PC-3 (cell line): ENCODE results near the gene SSTR4. TPM values are rescaled to one million over a fixed set of nuclear protein-coding genes. Genes with fewer than 3 reads are reported as not detected.

ENCODE experiments used
- ATAC-seq: fragments of 200-7000 bp; cut with Tn5 transposase; 2 replicates; pipeline ENCODE4 v1.9.1; 2020; ENCODE audit warnings: mild to moderate bottlenecking, moderate library complexity
- BruUV-seq: library from RNA; stranded (reverse); fragments of 400-500 nt; replicated peaks from 2 replicates; lab custom pipeline; 2021; lab: Mats Ljungman, UMichigan
- CTCF ChIA-PET: fragments of 300-600 bp; sonication (Branson Sonifier 250); formaldehyde crosslinking; loops from one replicate; lab custom pipeline; 2022; ENCODE audit warnings: antibody characterized with exemption; lab: Charles Lee
- POLR2A ChIA-PET: fragments of 300-600 bp; sonication (Branson Sonifier 250); formaldehyde crosslinking; loops from one replicate; lab custom pipeline; 2022; ENCODE audit warnings: antibody characterized with exemption; ENCODE audit not compliant: unreplicated experiment; lab: Charles Lee
- DNase-seq: peaks from one replicate; pipeline ENCODE4 v3.0.0-alpha.2; 2015
- H2AFZ ChIP-seq: fragments of 300-600 bp; sonication (generic); 2 replicates; pipeline ENCODE4 v1.6.0; 2016; ENCODE audit warnings: antibody characterized with exemption, low read length
- H3F3A ChIP-seq: fragments of 300-600 bp; sonication (generic); one replicate; pipeline ENCODE4 v1.6.0; 2017; ENCODE audit warnings: antibody characterized with exemption, low read length, control low read depth, mild to moderate bottlenecking; ENCODE audit not compliant: unreplicated experiment
- H3K27ac ChIP-seq: fragments of 300-600 bp; sonication (generic); 2 replicates; pipeline ENCODE4 v1.5.1; 2016; ENCODE audit warnings: mild to moderate bottlenecking, low read length
- H3K27me3 ChIP-seq: fragments of 300-600 bp; sonication (generic); 2 replicates; pipeline ENCODE4 v1.6.1; 2016; ENCODE audit warnings: low read length, mixed read lengths
- H3K36me3 ChIP-seq: fragments of 300-600 bp; sonication (generic); 2 replicates; pipeline ENCODE4 v1.6.1; 2016; ENCODE audit warnings: low read depth, mixed run types, low read length, mixed read lengths
- H3K4me1 ChIP-seq: fragments of 300-600 bp; sonication (generic); 2 replicates; pipeline ENCODE4 v1.5.1; 2016; ENCODE audit warnings: low read length; ENCODE audit not compliant: insufficient read depth
- H3K4me2 ChIP-seq: fragments of 300-600 bp; sonication (generic); 2 replicates; pipeline ENCODE4 v1.6.0; 2016; ENCODE audit warnings: low read length
- H3K4me3 ChIP-seq: fragments of 300-600 bp; sonication (generic); 2 replicates; pipeline ENCODE4 v1.5.1; 2016; ENCODE audit warnings: mild to moderate bottlenecking, low read length, mixed read lengths
- H3K79me2 ChIP-seq: fragments of 300-600 bp; sonication (generic); 2 replicates; pipeline ENCODE4 v1.6.1; 2017; ENCODE audit warnings: low read length, mixed read lengths
- H3K9ac ChIP-seq: fragments of 300-600 bp; sonication (generic); 2 replicates; pipeline ENCODE4 v1.6.0; 2016; ENCODE audit warnings: mild to moderate bottlenecking, low read length
- H3K9me2 ChIP-seq: fragments of 300-600 bp; sonication (generic); replicated peaks from 2 replicates; pipeline ENCODE4 v1.6.1; 2016; ENCODE audit warnings: mixed run types, low read length, mixed read lengths
- H3K9me3 ChIP-seq: fragments of 300-600 bp; sonication (generic); 2 replicates; pipeline ENCODE4 v1.6.1; 2016; ENCODE audit warnings: low read length, mixed read lengths
- H4K20me1 ChIP-seq: fragments of 300-600 bp; sonication (generic); 2 replicates; pipeline ENCODE4 v1.6.1; 2016; ENCODE audit warnings: low read length, mixed read lengths
- EZH2 ChIP-seq: fragments of 300-600 bp; sonication (generic); IDR thresholded peaks from one replicate; pipeline ENCODE4 v1.6.1; 2017; ENCODE audit warnings: antibody characterized with exemption, mild to moderate bottlenecking, low read length; ENCODE audit not compliant: unreplicated experiment
- EZH2phosphoT487 ChIP-seq: fragments of 300-600 bp; sonication (generic); IDR thresholded peaks from 2 replicates; pipeline ENCODE4 v1.6.1; 2018; ENCODE audit warnings: mild to moderate bottlenecking, antibody characterized with exemption, low read length, borderline replicate concordance
- intact Hi-C: fragments of 100-400 bp; cut with micrococcal nuclease; formaldehyde crosslinking; loops from 2 replicates; pipeline ENCODE4 v1.9.0; 2023
- total RNA-seq: library from RNA; depleted of rRNA; stranded (reverse); fragments of >200 nt; gene quantifications from 2 replicates; pipeline ENCODE4 v1.2.3, GENCODE V29; 2014
- TF ChIP-seq, protein P1 (sequence below): fragments of 300-600 bp; sonication (generic); conservative IDR thresholded peaks from 2 replicates; pipeline ENCODE4 v1.5.1; 2017; ENCODE audit warnings: antibody characterized with exemption, low read depth, mild to moderate bottlenecking, low read length

Gene SSTR4
- total RNA-seq, 1 experiment from 2014 or later = not detected

DNA sequence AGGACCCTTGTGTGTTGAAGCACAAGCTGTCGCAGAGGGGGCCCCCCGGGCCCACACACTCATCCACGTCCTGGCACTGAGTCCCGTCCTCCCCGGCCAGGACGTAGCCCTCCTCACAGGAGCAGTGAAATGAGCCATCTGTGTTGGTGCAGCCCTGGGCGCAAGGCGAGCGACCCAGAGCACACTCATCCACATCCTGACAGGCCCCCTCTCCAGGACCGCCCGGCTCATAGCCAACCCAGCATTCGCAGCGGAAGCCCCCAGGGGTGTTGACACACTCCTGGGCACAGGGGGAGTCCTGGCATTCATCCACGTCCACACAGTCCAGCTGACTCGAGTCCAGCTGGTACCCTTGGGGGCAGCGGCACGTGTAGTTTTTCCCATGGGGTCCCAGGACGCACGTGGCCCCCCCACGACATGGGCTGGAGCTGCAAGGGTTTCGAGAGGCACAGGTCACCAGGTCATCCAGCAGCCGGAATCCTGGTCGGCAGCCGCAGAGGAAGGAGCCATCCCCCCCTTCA is 49.8 kb downstream of the SSTR4 start:
- no peaks in the 10 kb centered on the region for H3K79me2 ChIP-seq
- H3K4me1 ChIP-seq = no peaks in the 10 kb centered on the region
- ATAC-seq (no peak), DNase-seq (no peak)
- H2AFZ ChIP-seq = no peak overlapping the region
- no peak overlapping the region for H3K4me3 ChIP-seq
- H3K27me3 ChIP-seq = 0 out of 2 replicates have a peak, but pooled peaks cover under 1% of the 10 kb centered on the region
- H3K27ac ChIP-seq = no peak overlapping the region
- H4K20me1 ChIP-seq = no peaks in the 10 kb centered on the region
- no peak overlapping the region for H3K4me2 ChIP-seq
- TF ChIP-seq EZH2 (no peak), EZH2phosphoT487 (no peak)
- TF ChIP-seq, protein P1, sequence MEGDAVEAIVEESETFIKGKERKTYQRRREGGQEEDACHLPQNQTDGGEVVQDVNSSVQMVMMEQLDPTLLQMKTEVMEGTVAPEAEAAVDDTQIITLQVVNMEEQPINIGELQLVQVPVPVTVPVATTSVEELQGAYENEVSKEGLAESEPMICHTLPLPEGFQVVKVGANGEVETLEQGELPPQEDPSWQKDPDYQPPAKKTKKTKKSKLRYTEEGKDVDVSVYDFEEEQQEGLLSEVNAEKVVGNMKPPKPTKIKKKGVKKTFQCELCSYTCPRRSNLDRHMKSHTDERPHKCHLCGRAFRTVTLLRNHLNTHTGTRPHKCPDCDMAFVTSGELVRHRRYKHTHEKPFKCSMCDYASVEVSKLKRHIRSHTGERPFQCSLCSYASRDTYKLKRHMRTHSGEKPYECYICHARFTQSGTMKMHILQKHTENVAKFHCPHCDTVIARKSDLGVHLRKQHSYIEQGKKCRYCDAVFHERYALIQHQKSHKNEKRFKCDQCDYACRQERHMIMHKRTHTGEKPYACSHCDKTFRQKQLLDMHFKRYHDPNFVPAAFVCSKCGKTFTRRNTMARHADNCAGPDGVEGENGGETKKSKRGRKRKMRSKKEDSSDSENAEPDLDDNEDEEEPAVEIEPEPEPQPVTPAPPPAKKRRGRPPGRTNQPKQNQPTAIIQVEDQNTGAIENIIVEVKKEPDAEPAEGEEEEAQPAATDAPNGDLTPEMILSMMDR = no peak
- no peaks in the 10 kb centered on the region for H3F3A ChIP-seq
- BruUV-seq = no TSS peak
- no peak overlapping the region for H3K9ac ChIP-seq
- ChIA-PET CTCF (no interaction called here), POLR2A (no interaction called here)
- H3K9me3 ChIP-seq = no peaks in the 10 kb centered on the region
- no peaks in the 10 kb centered on the region for H3K36me3 ChIP-seq
- H3K9me2 ChIP-seq = no peaks in the 10 kb centered on the region
- intact Hi-C loops = no loop called here

- ATAC-seq = no peak
- Histone ChIP-seq H2AFZ (no peak overlapping the region), H3K36me3 (no peaks in the 10 kb centered on the region), H3K79me2 (no peaks in the 10 kb centered on the region), H3K4me1 (no peaks in the 10 kb centered on the region), H3K27me3 (no peaks in the 10 kb centered on the region), H3K27ac (no peak overlapping the region), H3K9ac (no peak overlapping the region), H3K9me3 (no peaks in the 10 kb centered on the region), H3K9me2 (no peaks in the 10 kb centered on the region), H3K4me3 (no peak overlapping the region), H3K4me2 (no peak overlapping the region), H4K20me1 (no peaks in the 10 kb centered on the region), H3F3A (no peaks in the 10 kb centered on the region)
- CTCF ChIA-PET = no interaction called here
- no peak for DNase-seq
- TF ChIP-seq, protein P1 = no peak
- no peak for TF ChIP-seq EZH2phosphoT487
- intact Hi-C loops = no loop called here
- no TSS peak for BruUV-seq
- POLR2A ChIA-PET = no interaction called here
These were observed 50.4 kb downstream of the SSTR4 start for GRCh38 chr20:23085436-23086055.

GRCh38 chr20:23086056-23086566 is 51.0 kb downstream of the SSTR4 start, which contains the start of gene CD93:
Gene CD93, minus strand, starts transcription at chr20:23086324. Its CDS starts 132 bp downstream, at chr20:23086192.
- Histone ChIP-seq H3F3A (no peaks in the 10 kb centered on the region), H4K20me1 (no peaks in the 10 kb centered on the region), H3K27ac (no peak within 1 kb of the TSS), H3K9me2 (no peaks in the 10 kb centered on the region), H3K79me2 (no peaks in the 10 kb centered on the region), H3K27me3 (no peaks in the 10 kb centered on the region), H3K4me1 (no peaks in the 10 kb centered on the region), H3K9ac (no peak within 1 kb of the TSS), H2AFZ (no peak within 1 kb of the TSS), H3K36me3 (no peaks in the 10 kb centered on the region), H3K4me3 (no peak within 1 kb of the TSS), H3K4me2 (no peak within 1 kb of the TSS), H3K9me3 (no peaks in the 10 kb centered on the region)
- ChIA-PET POLR2A (no interaction called here), CTCF (no interaction called here)
- no TSS peak for BruUV-seq
- no peak for DNase-seq
- intact Hi-C loops = no loop called here
- TF ChIP-seq EZH2 (no peak), EZH2phosphoT487 (no peak)
- TF ChIP-seq, protein P1 = no peak
- no peak for ATAC-seq
